Fibroblast of lung (primary cell): ENCODE data around the gene TCEAL7.

Experiments used
- EZH2 ChIP-seq: IDR thresholded peaks from 2 replicates; pipeline ENCODE4 v1.5.1; 2012; ENCODE audit warnings: low read length, control low read depth, mild to moderate bottlenecking; ENCODE audit errors: missing control alignments
- TF ChIP-seq, protein P1 (sequence below), 2 donors: IDR thresholded peaks in 1 of 2; conservative IDR thresholded peaks in 1 of 2; 1 replicate in 1 of 2; 2 replicates in 1 of 2; pipeline ENCODE4 v1.5.1; 2011 to 2012; ENCODE audit warnings: low read length in 2 of 2, control low read depth in 1 of 2, inconsistent platforms in 1 of 2, low read depth in 1 of 2, mild to moderate bottlenecking in 1 of 2

DNA sequence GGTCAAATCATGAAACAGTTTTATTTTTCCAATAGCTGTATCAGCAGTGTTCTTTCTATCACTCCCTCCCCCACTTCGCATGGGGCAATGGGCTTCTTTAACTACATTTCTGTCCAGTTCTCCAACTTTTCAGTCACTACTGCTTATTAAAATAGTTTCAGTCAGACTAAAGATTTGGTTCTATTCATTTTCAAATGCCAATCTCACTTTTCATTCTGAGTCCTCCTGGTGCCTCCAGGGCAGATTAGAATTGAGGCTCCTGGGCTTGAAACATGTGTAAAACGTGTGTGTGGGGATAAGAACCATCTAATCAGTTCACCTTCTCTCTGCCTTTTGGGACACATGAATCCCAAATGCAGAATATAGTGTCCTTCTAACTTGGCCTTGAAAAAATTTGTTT lies 42.8 kb downstream of the TCEAL7 start:
- no peak for TF ChIP-seq EZH2
- TF ChIP-seq, protein P1, sequence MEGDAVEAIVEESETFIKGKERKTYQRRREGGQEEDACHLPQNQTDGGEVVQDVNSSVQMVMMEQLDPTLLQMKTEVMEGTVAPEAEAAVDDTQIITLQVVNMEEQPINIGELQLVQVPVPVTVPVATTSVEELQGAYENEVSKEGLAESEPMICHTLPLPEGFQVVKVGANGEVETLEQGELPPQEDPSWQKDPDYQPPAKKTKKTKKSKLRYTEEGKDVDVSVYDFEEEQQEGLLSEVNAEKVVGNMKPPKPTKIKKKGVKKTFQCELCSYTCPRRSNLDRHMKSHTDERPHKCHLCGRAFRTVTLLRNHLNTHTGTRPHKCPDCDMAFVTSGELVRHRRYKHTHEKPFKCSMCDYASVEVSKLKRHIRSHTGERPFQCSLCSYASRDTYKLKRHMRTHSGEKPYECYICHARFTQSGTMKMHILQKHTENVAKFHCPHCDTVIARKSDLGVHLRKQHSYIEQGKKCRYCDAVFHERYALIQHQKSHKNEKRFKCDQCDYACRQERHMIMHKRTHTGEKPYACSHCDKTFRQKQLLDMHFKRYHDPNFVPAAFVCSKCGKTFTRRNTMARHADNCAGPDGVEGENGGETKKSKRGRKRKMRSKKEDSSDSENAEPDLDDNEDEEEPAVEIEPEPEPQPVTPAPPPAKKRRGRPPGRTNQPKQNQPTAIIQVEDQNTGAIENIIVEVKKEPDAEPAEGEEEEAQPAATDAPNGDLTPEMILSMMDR (conservative IDR thresholded peaks at IDR 0.05 in 1 of 2, IDR thresholded peaks at IDR 0.05 in 1 of 2; ENCODE audit: low read depth in 1 of 2, low read length in 2 of 2), result no peak
